ENCODE measurements around the gene CEP83. TPM values are rescaled to one million over a fixed set of nuclear protein-coding genes. Genes with fewer than 3 reads are reported as not detected.
A peak's percentile ranks its signal among the peaks of the same experiment; 100 is the strongest.

The CEP83 gene
- total RNA-seq, 1 experiment from 2014 or later = 102 TPM

DNA sequence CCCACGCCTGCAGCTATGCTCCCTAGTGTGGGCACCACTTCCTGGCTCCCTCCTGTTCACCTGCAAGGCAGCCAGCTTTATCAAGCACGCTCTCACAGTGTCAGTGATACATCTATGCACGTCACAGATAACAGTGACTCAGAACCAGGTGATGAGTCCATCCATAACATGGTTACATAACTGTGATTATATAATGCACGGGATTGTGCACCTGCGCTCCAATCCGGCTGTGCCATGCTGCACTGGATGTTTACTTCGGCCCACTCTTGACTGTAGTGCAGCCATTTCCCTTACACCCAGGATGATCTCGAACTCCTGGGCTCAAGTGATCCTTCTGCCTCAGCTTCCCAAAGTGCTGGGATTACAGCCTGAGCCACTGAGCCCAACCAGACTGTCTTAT, 38.4 kb upstream of the CEP83 start:
- H3K27me3 ChIP-seq (ENCODE audit: low read length) = no peaks in the 10 kb centered on the region
- DNase-seq = no peak

DNA sequence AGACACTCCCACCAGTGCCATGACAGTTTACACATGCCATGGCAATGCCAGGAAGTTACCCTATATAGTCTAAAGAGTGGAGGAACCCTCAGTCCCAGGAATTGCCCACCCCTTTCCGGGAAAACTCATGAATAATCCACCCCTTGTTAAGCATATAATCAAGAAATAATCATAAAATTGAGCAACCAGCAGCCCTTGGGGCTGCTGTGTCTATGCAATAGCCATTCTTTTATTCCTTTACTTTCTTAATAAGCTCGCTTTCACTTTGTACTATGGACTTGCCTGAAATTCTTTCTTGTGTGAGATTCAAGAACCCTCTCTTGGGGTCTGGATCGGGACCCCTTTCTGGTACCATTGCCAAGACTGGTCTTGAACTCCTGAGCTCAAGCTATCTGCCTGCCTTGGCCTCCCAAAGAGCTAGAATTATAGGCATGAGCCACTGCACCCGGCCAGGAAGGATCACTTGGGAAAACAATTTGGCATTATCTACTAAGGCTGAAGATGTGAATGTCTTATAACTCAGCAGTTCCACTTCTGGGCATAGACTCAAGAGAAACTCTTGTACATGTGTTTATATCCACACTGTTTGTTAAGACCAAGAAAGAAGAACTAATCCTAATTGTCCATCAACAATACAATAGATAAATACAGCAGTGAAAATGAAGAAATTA, 35.9 kb upstream of the CEP83 start:
- no peak overlapping the region for H2AFZ ChIP-seq (ENCODE audit: low read length)
- H3K27ac ChIP-seq (ENCODE audit: low read length) = no peak overlapping the region
- H3K9ac ChIP-seq (ENCODE audit: low read length) = no peak overlapping the region
- no peaks in the 10 kb centered on the region for H3K9me3 ChIP-seq (ENCODE audit: low read length)
- no peaks in the 10 kb centered on the region for H3K27me3 ChIP-seq (ENCODE audit: low read length)
- no peak for DNase-seq
- no peak overlapping the region for H3K4me3 ChIP-seq (ENCODE audit: low read length)
- H3K79me2 ChIP-seq (ENCODE audit: low read length) = no peaks in the 10 kb centered on the region
- H3K9me2 ChIP-seq (replicated peaks; ENCODE audit: insufficient read depth, low read length) = no peaks in the 10 kb centered on the region
- H3K4me2 ChIP-seq (ENCODE audit: low read depth, low read length, poor library complexity, severe bottlenecking) = no peak overlapping the region
- no peaks in the 10 kb centered on the region for H4K20me1 ChIP-seq (ENCODE audit: insufficient read depth, low read depth, low read length)
- H3K36me3 ChIP-seq (ENCODE audit: insufficient read depth, low read length) = no peaks in the 10 kb centered on the region
- H3K4me1 ChIP-seq (ENCODE audit: low read length) = no peaks in the 10 kb centered on the region

More for the DNA sequence above, 38.4 kb upstream of the CEP83 start:
- H3K4me2 ChIP-seq (ENCODE audit: low read depth, low read length, poor library complexity, severe bottlenecking) = no peak overlapping the region
- H4K20me1 ChIP-seq (ENCODE audit: insufficient read depth, low read depth, low read length) = no peaks in the 10 kb centered on the region
- no peaks in the 10 kb centered on the region for H3K79me2 ChIP-seq (ENCODE audit: low read length)
- H3K9me3 ChIP-seq (ENCODE audit: low read length) = no peaks in the 10 kb centered on the region
- no peak overlapping the region for H2AFZ ChIP-seq (ENCODE audit: low read length)
- H3K36me3 ChIP-seq (ENCODE audit: insufficient read depth, low read length) = no peaks in the 10 kb centered on the region
- H3K9ac ChIP-seq (ENCODE audit: low read length) = no peak overlapping the region
- no peaks in the 10 kb centered on the region for H3K4me1 ChIP-seq (ENCODE audit: low read length)
- no peak overlapping the region for H3K27ac ChIP-seq (ENCODE audit: low read length)
- no peak overlapping the region for H3K4me3 ChIP-seq (ENCODE audit: low read length)
- no peaks in the 10 kb centered on the region for H3K9me2 ChIP-seq (replicated peaks; ENCODE audit: insufficient read depth, low read length)

DNA sequence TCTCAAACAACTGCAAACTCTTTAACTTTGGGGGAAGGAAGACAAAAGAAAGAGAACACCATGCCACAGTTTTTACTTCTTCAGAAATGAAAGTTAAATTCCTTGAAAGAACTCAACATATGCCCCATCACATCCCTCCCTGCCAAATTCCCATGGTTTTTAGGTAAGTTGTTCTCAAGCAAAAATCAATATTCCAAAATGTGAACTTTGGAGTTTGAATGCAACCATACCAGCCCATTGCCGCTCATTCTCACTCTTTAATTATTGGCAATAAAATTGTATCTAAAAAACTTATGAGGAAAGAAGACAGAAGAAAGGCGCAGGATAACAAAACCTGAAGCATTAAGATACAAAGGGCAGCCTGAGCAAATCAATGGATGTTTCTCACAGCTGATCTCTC, 31.8 kb upstream of the CEP83 start:
- no peaks in the 10 kb centered on the region for H4K20me1 ChIP-seq (ENCODE audit: insufficient read depth, low read depth, low read length)
- H3K9me3 ChIP-seq (ENCODE audit: low read length) = no peaks in the 10 kb centered on the region
- H3K27me3 ChIP-seq (ENCODE audit: low read length) = no peaks in the 10 kb centered on the region

DNA sequence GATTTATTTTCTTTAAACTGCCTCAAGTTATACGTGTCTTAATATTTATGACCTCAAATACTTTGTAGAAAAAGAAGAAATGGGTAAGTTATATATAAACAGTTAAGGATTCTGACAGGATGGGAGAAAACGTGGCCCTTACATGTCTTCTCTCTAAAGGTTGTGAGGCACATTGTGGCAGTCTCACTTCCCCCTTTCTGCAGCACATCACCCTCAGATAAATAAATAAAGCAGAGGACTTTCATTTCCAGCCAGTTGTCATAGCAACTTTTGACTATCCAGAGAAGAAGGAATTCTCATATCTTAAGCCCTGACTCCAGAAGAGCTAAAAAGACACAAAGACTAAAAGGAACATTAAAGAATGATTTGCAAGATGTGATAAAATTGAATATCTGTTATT, 28.8 kb upstream of the CEP83 start:
- Histone ChIP-seq H3K9ac (ENCODE audit: low read length) (0 out of 2 replicates have a peak overlapping the region, but pooled peaks have one; percentile 30), H3K79me2 (ENCODE audit: low read length) (no peaks in the 10 kb centered on the region), H3K4me3 (ENCODE audit: low read length) (no peak overlapping the region), H3K9me3 (ENCODE audit: low read length) (no peaks in the 10 kb centered on the region), H3K4me1 (ENCODE audit: low read length) (peaks cover 12% of the 10 kb centered on the region), H2AFZ (ENCODE audit: low read length) (peak overlapping the region; percentile 95), H3K4me2 (ENCODE audit: low read depth, low read length, poor library complexity, severe bottlenecking) (peak overlapping the region; percentile 54), H3K27ac (ENCODE audit: low read length) (no peak overlapping the region), H3K27me3 (ENCODE audit: low read length) (no peaks in the 10 kb centered on the region), H3K9me2 (replicated peaks; ENCODE audit: insufficient read depth, low read length) (no peaks in the 10 kb centered on the region), H4K20me1 (ENCODE audit: insufficient read depth, low read depth, low read length) (no peaks in the 10 kb centered on the region), H3K36me3 (ENCODE audit: insufficient read depth, low read length) (no peaks in the 10 kb centered on the region)
- DNase-seq = peak; percentile 73

More for the DNA sequence above, 31.8 kb upstream of the CEP83 start:
- Histone ChIP-seq H3K9me2 (replicated peaks; ENCODE audit: insufficient read depth, low read length) (no peaks in the 10 kb centered on the region), H3K79me2 (ENCODE audit: low read length) (no peaks in the 10 kb centered on the region), H3K4me2 (ENCODE audit: low read depth, low read length, poor library complexity, severe bottlenecking) (no peak overlapping the region), H3K36me3 (ENCODE audit: insufficient read depth, low read length) (no peaks in the 10 kb centered on the region), H3K4me3 (ENCODE audit: low read length) (no peak overlapping the region), H3K4me1 (ENCODE audit: low read length) (peaks cover 12% of the 10 kb centered on the region), H2AFZ (ENCODE audit: low read length) (no peak overlapping the region), H3K9ac (ENCODE audit: low read length) (no peak overlapping the region), H3K27ac (ENCODE audit: low read length) (no peak overlapping the region)
- no peak for DNase-seq

DNA sequence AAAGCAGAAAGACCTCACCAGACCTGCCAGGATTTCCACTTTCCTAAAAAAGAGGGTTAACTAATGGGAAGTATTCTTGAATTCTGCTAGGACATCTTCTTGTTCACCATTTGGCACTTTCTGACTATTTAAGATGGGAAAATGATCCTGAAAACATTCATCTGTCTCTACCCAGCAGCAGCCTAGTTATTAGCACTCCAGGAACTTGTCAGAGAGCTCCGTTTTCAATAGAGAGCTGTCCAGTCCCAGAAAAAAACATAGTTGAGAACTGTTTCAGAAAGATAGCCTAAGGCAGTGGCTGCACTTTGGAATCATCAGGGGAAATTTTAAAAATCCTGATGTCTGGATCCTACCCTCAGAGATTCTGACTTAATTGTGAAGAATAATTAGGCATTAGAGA, 22.1 kb upstream of the CEP83 start:
- no peaks in the 10 kb centered on the region for H4K20me1 ChIP-seq (ENCODE audit: insufficient read depth, low read depth, low read length)
- no peak overlapping the region for H3K27ac ChIP-seq (ENCODE audit: low read length)
- no peak overlapping the region for H2AFZ ChIP-seq (ENCODE audit: low read length)
- no peaks in the 10 kb centered on the region for H3K36me3 ChIP-seq (ENCODE audit: insufficient read depth, low read length)
- no peaks in the 10 kb centered on the region for H3K9me3 ChIP-seq (ENCODE audit: low read length)
- H3K4me1 ChIP-seq (ENCODE audit: low read length) = no peaks in the 10 kb centered on the region
- H3K9me2 ChIP-seq (replicated peaks; ENCODE audit: insufficient read depth, low read length) = no peaks in the 10 kb centered on the region
- no peak overlapping the region for H3K9ac ChIP-seq (ENCODE audit: low read length)
- H3K79me2 ChIP-seq (ENCODE audit: low read length) = no peaks in the 10 kb centered on the region
- H3K4me2 ChIP-seq (ENCODE audit: low read depth, low read length, poor library complexity, severe bottlenecking) = no peak overlapping the region
- DNase-seq = no peak
- H3K27me3 ChIP-seq (ENCODE audit: low read length) = no peaks in the 10 kb centered on the region
- H3K4me3 ChIP-seq (ENCODE audit: low read length) = no peak overlapping the region

DNA sequence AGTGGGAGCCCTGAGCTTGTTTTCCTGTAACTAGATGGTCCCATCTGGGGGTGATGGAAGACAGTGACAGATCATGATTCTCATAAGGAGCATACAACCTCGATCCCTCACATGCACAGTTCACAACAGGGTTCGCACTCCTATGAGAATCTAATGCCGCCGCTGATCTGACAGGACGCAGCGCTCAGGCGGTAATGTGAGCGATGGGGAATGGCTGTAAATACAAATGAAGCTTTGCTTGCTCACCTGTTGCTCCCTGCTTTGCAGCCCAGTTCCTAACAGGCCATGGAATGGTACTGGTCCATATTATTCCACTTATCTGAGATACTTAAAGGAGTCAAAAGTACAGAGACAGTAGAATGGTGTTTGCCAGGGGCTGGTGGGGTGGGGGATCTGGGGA, 9.9 kb upstream of the CEP83 start:
- no peaks in the 10 kb centered on the region for H3K27me3 ChIP-seq (ENCODE audit: low read length)
- no peaks in the 10 kb centered on the region for H3K9me3 ChIP-seq (ENCODE audit: low read length)
- H2AFZ ChIP-seq (ENCODE audit: low read length) = no peak overlapping the region
- no peak overlapping the region for H3K4me2 ChIP-seq (ENCODE audit: low read depth, low read length, poor library complexity, severe bottlenecking)
- no peak for DNase-seq
- H4K20me1 ChIP-seq (ENCODE audit: insufficient read depth, low read depth, low read length) = no peaks in the 10 kb centered on the region
- no peak overlapping the region for H3K4me3 ChIP-seq (ENCODE audit: low read length)
- H3K27ac ChIP-seq (ENCODE audit: low read length) = no peak overlapping the region
- H3K36me3 ChIP-seq (ENCODE audit: insufficient read depth, low read length) = no peaks in the 10 kb centered on the region
- H3K4me1 ChIP-seq (ENCODE audit: low read length) = no peaks in the 10 kb centered on the region
- H3K9ac ChIP-seq (ENCODE audit: low read length) = no peak overlapping the region
- H3K9me2 ChIP-seq (replicated peaks; ENCODE audit: insufficient read depth, low read length) = no peaks in the 10 kb centered on the region
- H3K79me2 ChIP-seq (ENCODE audit: low read length) = no peaks in the 10 kb centered on the region

DNA sequence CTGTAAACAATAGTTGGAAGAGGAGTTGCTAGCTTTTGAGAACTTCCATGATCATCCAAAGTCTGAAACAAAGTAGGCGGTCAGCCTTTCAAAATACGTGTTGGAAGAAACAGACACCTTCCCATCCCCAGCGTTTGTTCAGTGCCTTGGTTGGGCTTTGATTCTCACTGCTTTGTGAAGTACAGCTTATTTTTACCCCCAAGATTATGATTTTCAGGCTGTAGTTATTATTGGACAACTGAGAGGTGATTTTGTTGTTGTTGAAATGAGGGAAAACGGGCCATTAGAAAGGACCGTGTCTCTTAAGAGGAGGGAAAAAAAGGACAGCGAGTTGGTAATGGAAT, 921 bp upstream of the CEP83 start:
- Histone ChIP-seq H3K9ac (ENCODE audit: low read length) (peak overlapping the region; percentile 96), H3K27ac (ENCODE audit: low read length) (no peak overlapping the region; the same call in 1 of the 2 replicates), H3K4me1 (ENCODE audit: low read length) (peaks cover 21% of the 10 kb centered on the region), H4K20me1 (ENCODE audit: insufficient read depth, low read depth, low read length) (no peaks in the 10 kb centered on the region), H3K9me2 (replicated peaks; ENCODE audit: insufficient read depth, low read length) (no peaks in the 10 kb centered on the region), H3K27me3 (ENCODE audit: low read length) (no peaks in the 10 kb centered on the region), H3K9me3 (ENCODE audit: low read length) (no peaks in the 10 kb centered on the region; the same call in 1 of the 2 replicates), H3K36me3 (ENCODE audit: insufficient read depth, low read length) (peaks cover 22% of the 10 kb centered on the region), H3K4me3 (ENCODE audit: low read length) (peak overlapping the region; percentile 94), H2AFZ (ENCODE audit: low read length) (peak overlapping the region; percentile 70; the same call in 1 of the 2 replicates), H3K4me2 (ENCODE audit: low read depth, low read length, poor library complexity, severe bottlenecking) (peak overlapping the region; percentile 96), H3K79me2 (ENCODE audit: low read length) (peaks cover 40% of the 10 kb centered on the region)
- DNase-seq = no peak

DNA sequence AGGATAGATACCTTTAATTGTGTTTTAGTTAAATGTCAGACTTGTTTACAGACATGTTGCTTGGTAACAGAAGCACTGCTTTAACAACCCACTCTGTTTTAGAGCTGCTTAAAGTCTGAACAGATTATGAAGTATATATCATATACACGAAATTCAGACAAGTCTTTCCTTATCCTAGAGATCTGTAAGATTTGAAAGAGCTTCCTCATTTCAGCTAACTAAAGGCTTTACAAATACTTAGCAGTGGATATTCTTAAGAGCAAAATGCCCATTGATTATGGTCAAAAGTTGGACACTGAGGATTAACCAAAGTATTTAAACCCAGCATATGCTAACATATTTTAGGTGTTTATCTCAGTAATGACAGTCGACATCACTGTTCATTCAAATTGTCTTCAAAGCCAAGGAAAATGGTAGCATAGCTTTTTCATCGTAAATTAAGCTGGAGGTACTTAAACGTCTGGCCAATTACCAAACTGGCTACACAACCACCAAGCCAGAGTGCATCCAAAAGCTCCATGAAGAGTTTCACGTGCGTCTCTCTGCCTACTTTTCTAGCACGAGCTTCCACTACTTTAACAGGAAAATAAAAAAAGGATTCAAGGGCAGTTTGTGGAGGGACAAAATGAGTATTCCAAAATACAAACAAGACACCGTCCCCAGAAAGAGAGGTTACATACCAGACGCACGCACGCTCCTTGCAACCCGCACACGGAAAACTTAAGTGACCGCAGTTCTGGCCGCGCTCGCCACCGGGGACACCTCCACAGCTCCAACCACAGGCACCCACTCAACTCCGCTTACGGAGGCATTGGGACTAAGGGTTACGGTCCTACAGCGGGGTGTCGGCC, 565 bp downstream of the CEP83 start:
- peak overlapping the region; percentile 96 for H3K9ac ChIP-seq (ENCODE audit: low read length)
- H3K27me3 ChIP-seq (ENCODE audit: low read length) = no peaks in the 10 kb centered on the region
- peak; percentile 76 for DNase-seq
- H3K27ac ChIP-seq (ENCODE audit: low read length) = peak overlapping the region; percentile 58; the same call in 1 of the 2 replicates
- no peaks in the 10 kb centered on the region for H3K9me2 ChIP-seq (replicated peaks; ENCODE audit: insufficient read depth, low read length)
- H3K4me2 ChIP-seq (ENCODE audit: low read depth, low read length, poor library complexity, severe bottlenecking) = peak overlapping the region; percentile 96
- peaks cover 55% of the 10 kb centered on the region for H3K79me2 ChIP-seq (ENCODE audit: low read length)
- H3K9me3 ChIP-seq (ENCODE audit: low read length) = no peaks in the 10 kb centered on the region; the same call in 1 of the 2 replicates
- H3K36me3 ChIP-seq (ENCODE audit: insufficient read depth, low read length) = peaks cover 35% of the 10 kb centered on the region
- H4K20me1 ChIP-seq (ENCODE audit: insufficient read depth, low read depth, low read length) = no peaks in the 10 kb centered on the region
- peak overlapping the region; percentile 82 for H2AFZ ChIP-seq (ENCODE audit: low read length)
- H3K4me1 ChIP-seq (ENCODE audit: low read length) = peaks cover 21% of the 10 kb centered on the region
- peak overlapping the region; percentile 94 for H3K4me3 ChIP-seq (ENCODE audit: low read length)

Data from Karpas-422 (cell line).